Measurements from ENCODE around the gene PCAT6.

Gene PCAT6

DNA sequence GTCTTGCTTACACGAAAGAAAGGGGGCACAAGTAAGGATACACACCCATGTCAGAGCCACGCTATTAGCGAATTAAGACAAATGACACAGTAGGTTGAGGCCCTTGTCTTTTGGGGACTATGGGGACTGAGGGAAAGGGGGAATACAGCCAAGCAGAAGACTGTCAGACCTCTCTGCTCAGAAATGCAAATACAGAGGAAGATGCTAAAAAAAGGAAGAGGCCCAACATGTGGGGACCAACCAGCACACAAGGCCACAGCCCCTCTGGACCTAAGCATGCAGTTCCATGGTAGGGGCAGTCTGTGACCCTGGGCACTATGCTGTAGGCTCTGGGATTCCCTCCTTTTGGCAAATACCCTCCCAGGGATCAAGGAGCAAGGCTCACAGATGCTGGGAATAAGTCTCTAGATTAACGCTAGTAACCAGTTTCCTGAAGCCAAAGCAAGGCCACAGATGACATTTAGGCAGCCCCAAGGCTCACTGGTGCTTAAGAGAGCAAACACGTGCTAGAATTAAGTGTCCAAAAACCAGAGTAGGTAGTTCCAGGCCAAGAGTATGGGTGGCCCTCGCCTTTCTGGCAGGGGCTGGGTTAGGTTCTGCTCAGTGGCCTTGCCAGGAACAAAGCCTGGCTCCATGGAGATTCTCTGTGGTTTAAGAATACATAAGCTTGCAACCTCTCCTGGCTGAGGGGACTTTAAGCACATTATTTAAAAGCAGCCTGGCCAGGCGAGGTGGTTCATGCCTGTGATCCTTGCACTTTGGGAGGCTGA lies 40.0 kb downstream of the PCAT6 start:
- no peak for DNase-seq

DNA sequence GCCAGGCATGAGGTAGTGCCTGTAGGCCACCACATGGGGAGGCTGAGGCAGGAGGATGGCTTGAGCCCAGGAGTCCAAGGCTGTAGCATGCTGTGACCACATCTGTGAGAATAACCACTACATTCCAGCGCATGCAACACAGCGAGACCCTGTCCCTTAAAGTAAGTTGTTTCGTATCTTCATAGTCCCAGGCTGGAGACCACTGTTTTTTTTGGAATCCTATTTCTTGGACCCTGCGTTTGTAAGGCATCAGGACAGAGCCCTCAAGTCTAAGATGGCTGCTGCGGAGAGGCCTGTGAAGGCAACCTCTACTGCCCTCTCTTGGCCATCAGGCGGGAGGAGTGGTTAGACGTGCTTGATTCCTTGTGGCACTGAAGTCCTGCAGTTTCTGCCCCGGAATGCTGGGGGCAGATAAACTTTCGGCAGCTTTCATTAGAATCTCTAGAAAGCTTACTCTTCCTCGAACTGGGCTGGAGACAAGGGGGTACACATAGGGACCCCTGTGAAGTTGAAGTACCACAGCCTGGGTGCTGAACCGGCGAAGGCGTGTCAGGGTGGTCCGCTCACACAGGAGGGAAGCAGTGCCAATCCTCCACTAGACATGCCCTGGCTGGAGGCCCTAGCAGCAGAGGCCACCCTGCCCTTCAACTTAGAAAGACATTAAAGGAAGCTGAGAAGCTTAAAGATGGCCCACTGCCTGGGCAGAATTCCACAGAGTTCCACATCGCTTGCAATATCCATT lies 41.6 kb downstream of the PCAT6 start:
- DNase-seq: peak; percentile 9 to 50

DNA sequence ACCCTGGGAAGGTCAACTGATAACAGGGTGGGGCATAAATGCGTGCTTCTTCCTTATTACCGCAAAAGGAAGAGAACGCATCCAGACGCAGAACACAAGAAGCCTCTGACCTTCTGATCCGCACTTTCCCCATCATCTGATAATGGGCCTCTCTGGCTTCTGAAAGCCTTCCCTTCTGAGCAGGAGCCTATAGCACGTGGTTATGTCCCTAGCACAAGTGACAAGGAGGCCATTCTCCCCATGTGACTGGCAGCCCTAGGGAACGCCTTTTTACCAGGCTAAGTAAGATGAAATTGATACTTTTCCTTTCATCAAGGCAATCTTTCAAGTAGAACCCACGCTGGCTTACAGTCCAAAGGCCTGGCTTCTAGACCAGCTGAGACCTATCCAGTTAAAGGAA lies 44.0 kb downstream of the PCAT6 start:
- no peak for DNase-seq

DNA sequence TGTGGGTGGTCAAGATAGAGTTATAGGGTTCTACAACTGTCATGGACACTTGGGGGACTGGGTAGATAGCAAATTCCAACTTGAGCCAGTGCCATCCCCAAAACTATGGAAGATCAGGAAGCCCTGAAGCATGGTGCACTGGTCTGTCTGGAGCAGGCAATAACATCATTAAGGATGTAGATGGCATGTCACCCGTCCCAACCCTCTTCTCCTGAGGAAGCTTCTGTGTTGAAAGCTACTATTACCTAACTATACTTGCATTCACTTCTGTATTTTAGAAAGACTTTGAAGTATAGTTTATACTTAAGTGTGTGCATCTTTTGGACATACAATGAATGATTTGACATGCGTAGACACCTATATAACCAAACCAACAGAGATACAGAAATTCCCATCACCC lies 45.3 kb downstream of the PCAT6 start:
- DNase-seq: no peak

DNA sequence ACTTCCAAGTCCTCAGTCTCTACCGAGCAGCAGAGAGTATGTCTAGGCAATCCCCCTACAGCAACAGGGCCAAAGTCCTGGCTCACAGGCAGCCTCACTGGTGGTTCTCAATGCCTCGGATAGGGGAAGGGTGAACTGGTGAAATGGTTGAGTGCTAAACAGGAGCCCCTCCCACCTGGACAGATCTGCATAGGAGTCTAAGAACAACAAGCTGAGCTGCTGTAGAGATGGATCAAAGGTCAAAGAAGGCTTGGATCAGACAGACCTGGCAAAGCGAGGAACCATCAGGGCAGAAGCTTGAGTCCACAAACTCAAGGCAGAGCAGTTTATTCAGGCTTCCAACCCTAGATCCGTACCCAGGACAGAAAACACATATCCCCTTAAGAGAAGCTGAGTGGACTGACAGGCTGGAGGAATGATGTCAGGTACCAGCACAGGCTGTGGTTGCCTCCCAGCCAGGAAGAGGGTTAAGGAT lies 46.4 kb downstream of the PCAT6 start:
- no peak for DNase-seq

DNA sequence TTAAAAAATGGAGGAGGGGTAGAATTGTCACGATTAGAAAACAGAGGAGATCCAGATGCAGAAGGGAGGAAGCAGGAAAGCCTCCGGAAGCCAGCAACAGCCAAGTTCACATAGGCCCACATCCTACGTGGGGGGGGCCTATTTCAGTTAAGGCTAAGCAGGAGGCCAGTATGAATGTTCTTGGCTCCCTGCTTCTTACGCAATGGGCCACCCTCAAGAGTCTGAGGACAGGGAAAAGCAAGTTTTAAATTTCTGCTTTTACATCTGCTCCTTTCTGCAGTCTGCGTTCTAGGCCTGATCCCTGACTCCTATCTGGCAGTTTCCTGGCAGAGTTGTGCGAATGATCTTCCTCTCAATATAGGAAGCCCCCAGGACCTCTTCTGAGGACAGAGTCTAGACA lies 47.6 kb downstream of the PCAT6 start:
- DNase-seq: no peak

DNA sequence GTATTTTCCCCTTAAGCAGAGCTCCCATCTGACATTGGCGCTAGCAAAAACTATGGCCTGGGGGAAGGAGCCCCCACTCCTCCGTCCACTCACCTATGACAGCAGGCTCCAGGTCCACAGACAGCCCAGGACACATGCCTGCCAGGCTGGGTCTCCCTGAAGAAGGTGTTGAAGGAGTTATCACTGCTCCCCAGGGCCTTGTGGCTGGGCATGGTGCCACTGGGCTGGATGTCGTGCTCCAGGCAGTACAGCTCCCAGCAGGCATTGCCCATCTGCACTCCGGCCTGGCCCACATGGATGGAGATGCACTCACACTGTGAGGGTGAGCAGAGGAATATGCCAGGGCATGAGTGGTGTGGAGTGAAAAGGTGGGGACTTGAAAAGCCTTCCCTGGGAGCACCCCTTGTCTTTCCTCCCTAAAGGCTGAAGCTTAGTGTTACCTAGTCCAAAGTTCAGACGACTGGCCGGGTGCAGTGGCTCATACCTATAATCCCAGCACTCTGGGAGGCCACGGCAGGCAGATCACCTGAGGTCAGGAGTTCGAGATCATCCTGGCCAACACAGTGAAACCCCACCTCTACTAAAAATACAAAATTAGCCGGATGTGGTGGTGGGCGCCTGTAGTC lies 48.1 kb downstream of the PCAT6 start:
- no peak for DNase-seq

DNA sequence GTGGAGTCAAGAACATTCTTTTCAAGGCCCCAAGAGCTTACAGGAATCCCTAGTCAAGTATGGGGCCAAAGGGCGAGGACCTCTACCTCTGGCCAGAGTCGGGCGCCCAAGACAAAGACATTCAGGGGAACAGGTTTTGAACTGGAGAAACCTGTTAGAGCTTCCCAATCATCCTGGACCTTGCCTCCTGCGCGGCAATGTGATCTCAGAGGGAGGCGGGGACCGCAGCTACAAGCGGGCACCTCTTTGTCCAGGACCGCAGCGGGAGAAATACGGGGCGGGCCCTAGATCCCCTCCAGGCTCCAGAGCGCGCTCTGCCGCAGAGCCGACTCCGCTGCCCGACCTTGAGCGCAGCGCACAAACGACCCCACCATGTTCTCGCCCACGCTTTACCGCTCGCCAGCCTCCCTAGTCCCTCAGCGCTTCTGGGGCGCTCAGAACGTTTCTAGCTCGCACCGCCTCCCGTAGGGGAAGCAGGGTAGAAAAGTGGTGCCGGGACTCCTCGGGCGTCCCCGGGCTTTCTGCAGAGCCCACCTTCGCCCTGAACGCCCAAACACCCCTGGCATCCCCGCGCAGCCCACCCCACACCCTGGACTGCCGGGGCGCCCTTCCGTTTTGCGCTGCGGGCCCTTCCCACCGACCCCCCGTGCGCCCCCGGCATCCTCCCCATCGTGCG lies 50.1 kb downstream of the PCAT6 start:
- peak in 1 of 2 experiments; percentile 43 for DNase-seq
